Mesenchymal stem cell (in vitro differentiated cells and primary cell): ENCODE data around the gene HDAC7.

Experiments
- DNase-seq: peaks from one replicate; pipeline ENCODE4 v3.0.0-alpha.2; 2013
- H2AFZ ChIP-seq: one replicate; pipeline ENCODE4 v1.6.1; 2013; ENCODE audit warnings: low read depth, mild to moderate bottlenecking, control low read depth, inconsistent platforms, low read length, moderate library complexity
- H2AK5ac ChIP-seq: 2 replicates; pipeline ENCODE4 v1.6.1; 2013; ENCODE audit warnings: low read length, moderate library complexity, mild to moderate bottlenecking, inconsistent platforms; ENCODE audit not compliant: severe bottlenecking
- H2BK120ac ChIP-seq: one replicate; pipeline ENCODE4 v1.6.1; 2013; ENCODE audit warnings: low read depth, mild to moderate bottlenecking, inconsistent platforms, low read length, moderate library complexity
- H2BK12ac ChIP-seq, 2 experiments: one replicate each; pipeline ENCODE4 v1.6.1; 2013; ENCODE audit warnings: inconsistent platforms in 2 of 2, low read length in 2 of 2, mild to moderate bottlenecking in 2 of 2, moderate library complexity in 2 of 2, control low read depth in 1 of 2
- H2BK15ac ChIP-seq: one replicate; pipeline ENCODE4 v1.6.1; 2013; ENCODE audit warnings: mild to moderate bottlenecking, low read depth, inconsistent platforms; ENCODE audit not compliant: poor library complexity, severe bottlenecking
- H2BK5ac ChIP-seq: 2 replicates; pipeline ENCODE4 v1.6.1; 2013; ENCODE audit warnings: low read depth, mild to moderate bottlenecking, low read length, control low read depth, inconsistent platforms; ENCODE audit not compliant: poor library complexity, severe bottlenecking
- H3K14ac ChIP-seq, 2 experiments: one replicate each; pipeline ENCODE4 v1.6.1; 2013; ENCODE audit warnings: inconsistent platforms in 2 of 2, low read length in 2 of 2, control low read depth in 1 of 2, mild to moderate bottlenecking in 1 of 2, moderate library complexity in 1 of 2
- H3K18ac ChIP-seq, 2 experiments: one replicate each; pipeline ENCODE4 v1.6.1; 2013; ENCODE audit warnings: inconsistent platforms in 2 of 2, low read length in 2 of 2, control low read depth in 1 of 2, low read depth in 1 of 2, mild to moderate bottlenecking in 1 of 2
- H3K23ac ChIP-seq, 2 experiments: one replicate each; pipeline ENCODE4 v1.6.1; 2013; ENCODE audit warnings: inconsistent platforms in 2 of 2, low read length in 2 of 2, mild to moderate bottlenecking in 2 of 2, moderate library complexity in 2 of 2, control low read depth in 1 of 2
- H3K27ac ChIP-seq: 2 replicates; pipeline ENCODE4 v1.5.1; 2013; ENCODE audit warnings: mild to moderate bottlenecking, moderate library complexity, low read length, control low read depth, inconsistent platforms; ENCODE audit not compliant: poor library complexity, severe bottlenecking
- H3K27me3 ChIP-seq, 2 experiments: 2 replicates each; pipeline versions ENCODE4 v1.6.1 to v1.7.0; 2013; ENCODE audit warnings: low read length in 2 of 2, mild to moderate bottlenecking in 2 of 2, moderate library complexity in 2 of 2, control low read depth in 1 of 2, inconsistent platforms in 1 of 2; ENCODE audit not compliant: control insufficient read depth in 1 of 2, insufficient read depth in 1 of 2
- H3K36me3 ChIP-seq, 2 experiments: 2 replicates each; pipeline versions ENCODE4 v1.6.1 to v1.7.0; 2013; ENCODE audit warnings: low read length in 2 of 2, control low read depth in 1 of 2, inconsistent platforms in 1 of 2, low read depth in 1 of 2, mild to moderate bottlenecking in 1 of 2; ENCODE audit not compliant: insufficient read depth in 2 of 2, control insufficient read depth in 1 of 2
- H3K4ac ChIP-seq, 2 experiments: one replicate each; pipeline ENCODE4 v1.6.1; 2013; ENCODE audit warnings: inconsistent platforms in 2 of 2, low read length in 2 of 2, mild to moderate bottlenecking in 2 of 2, moderate library complexity in 2 of 2, control low read depth in 1 of 2, low read depth in 1 of 2
- H3K4me1 ChIP-seq: 2 replicates; pipeline ENCODE4 v1.6.1; 2013; ENCODE audit warnings: low read depth, low read length, control low read depth; ENCODE audit not compliant: control insufficient read depth, insufficient read depth
- H3K4me2 ChIP-seq: 2 replicates; pipeline ENCODE4 v1.6.1; 2013; ENCODE audit warnings: low read length, mild to moderate bottlenecking, inconsistent platforms; ENCODE audit not compliant: poor library complexity, severe bottlenecking
- H3K4me3 ChIP-seq, 2 experiments: 2 replicates each; pipeline versions ENCODE4 v1.5.1 to v1.7.0; 2013; ENCODE audit warnings: low read length in 2 of 2, mild to moderate bottlenecking in 2 of 2, control low read depth in 1 of 2, low read depth in 1 of 2; ENCODE audit not compliant: insufficient read depth in 1 of 2
- H3K79me1 ChIP-seq: replicated peaks from 2 replicates; pipeline ENCODE4 v1.6.1; 2013; ENCODE audit warnings: mild to moderate bottlenecking, control low read depth, low read length, inconsistent platforms; ENCODE audit not compliant: poor library complexity, severe bottlenecking
- H3K9ac ChIP-seq: 2 replicates; pipeline ENCODE4 v1.7.0; 2013; ENCODE audit warnings: mild to moderate bottlenecking, low read length, moderate library complexity
- H3K9me3 ChIP-seq: 2 replicates; pipeline ENCODE4 v1.7.0; 2013; ENCODE audit warnings: mild to moderate bottlenecking, low read length; ENCODE audit not compliant: control insufficient read depth
- H4K8ac ChIP-seq: one replicate; pipeline ENCODE4 v1.6.1; 2013; ENCODE audit warnings: inconsistent platforms, mild to moderate bottlenecking, low read length, moderate library complexity
- H4K91ac ChIP-seq: one replicate; pipeline ENCODE4 v1.6.1; 2013; ENCODE audit warnings: mild to moderate bottlenecking, low read length, inconsistent platforms
- WGBS: methylation state at CpG from one replicate; pipeline ENCODE4 v1.1.7; 2013; ENCODE audit warnings: mixed read lengths; 5-methylcytosine and 5-hydroxymethylcytosine counted together

HDAC7 gene

GRCh38 chr12:47742253-47742825, 77.4 kb downstream of the HDAC7 start:
- Histone ChIP-seq H3K14ac (no peak overlapping the region), H3K4me3 (no peak overlapping the region), H3K4me2 (no peak overlapping the region), H4K91ac (no peak overlapping the region), H2BK15ac (no peak overlapping the region), H3K79me1 (no peaks in the 10 kb centered on the region), H3K4me1 (peaks cover 13% of the 10 kb centered on the region), H3K9ac (no peak overlapping the region), H3K9me3 (no peaks in the 10 kb centered on the region), H3K36me3 (peaks cover 0 to 77% of the 10 kb centered on the region in 2 experiments), H2BK120ac (no peak overlapping the region), H2BK12ac (no peak overlapping the region), H2AFZ (no peak overlapping the region), H2AK5ac (no peak overlapping the region), H3K4ac (no peak overlapping the region), H3K27ac (no peak overlapping the region), H3K18ac (no peak overlapping the region), H4K8ac (no peak overlapping the region), H3K23ac (no peak overlapping the region), H2BK5ac (no peak overlapping the region), H3K27me3 (peaks cover 0 to 17% of the 10 kb centered on the region in 2 experiments)
- DNase-seq: peak; percentile 35
- WGBS: 70% methylated on average over 7 of the region's 7 CpGs

GRCh38 chr12:47741340-47741703, 78.4 kb downstream of the HDAC7 start:
- Histone ChIP-seq H4K91ac (no peak overlapping the region), H2BK120ac (peak overlapping the region; percentile 9), H3K23ac (no peak overlapping the region), H3K27me3 (peaks cover 0 to 17% of the 10 kb centered on the region in 2 experiments), H3K4me2 (no peak overlapping the region), H2AFZ (no peak overlapping the region), H3K14ac (no peak overlapping the region), H2BK5ac (no peak overlapping the region), H3K4ac (no peak overlapping the region), H3K9me3 (no peaks in the 10 kb centered on the region), H3K4me3 (no peak overlapping the region), H2BK12ac (no peak overlapping the region), H4K8ac (peak overlapping the region; percentile 12), H3K18ac (no peak overlapping the region), H3K9ac (no peak overlapping the region), H3K27ac (no peak overlapping the region), H3K36me3 (peaks cover 0 to 77% of the 10 kb centered on the region in 2 experiments), H3K79me1 (no peaks in the 10 kb centered on the region), H2BK15ac (no peak overlapping the region), H2AK5ac (no peak overlapping the region), H3K4me1 (peaks cover 18% of the 10 kb centered on the region)
- 39% methylated on average over 4 of the region's 4 CpGs for WGBS
- peak; percentile 18 for DNase-seq

GRCh38 chr12:47740606-47741339, 78.9 kb downstream of the HDAC7 start:
- Histone ChIP-seq H3K14ac (no peak overlapping the region), H2BK12ac (peak overlapping the region in 1 of 2 experiments; percentile 45), H3K18ac (no peak overlapping the region), H3K27me3 (peaks cover 0 to 17% of the 10 kb centered on the region in 2 experiments), H2AFZ (no peak overlapping the region), H3K4ac (no peak overlapping the region), H3K23ac (no peak overlapping the region), H3K4me1 (peaks cover 20% of the 10 kb centered on the region), H2AK5ac (peak overlapping the region; percentile 57), H3K27ac (no peak overlapping the region), H4K8ac (peak overlapping the region; percentile 12), H2BK120ac (no peak overlapping the region), H4K91ac (no peak overlapping the region), H3K36me3 (peaks cover 0 to 77% of the 10 kb centered on the region in 2 experiments), H3K9me3 (no peaks in the 10 kb centered on the region), H2BK15ac (no peak overlapping the region), H2BK5ac (no peak overlapping the region), H3K79me1 (no peaks in the 10 kb centered on the region), H3K9ac (no peak overlapping the region), H3K4me3 (no peak overlapping the region), H3K4me2 (no peak overlapping the region)
- 93% methylated on average over 14 of the region's 21 CpGs for WGBS
- DNase-seq: no peak

DNA sequence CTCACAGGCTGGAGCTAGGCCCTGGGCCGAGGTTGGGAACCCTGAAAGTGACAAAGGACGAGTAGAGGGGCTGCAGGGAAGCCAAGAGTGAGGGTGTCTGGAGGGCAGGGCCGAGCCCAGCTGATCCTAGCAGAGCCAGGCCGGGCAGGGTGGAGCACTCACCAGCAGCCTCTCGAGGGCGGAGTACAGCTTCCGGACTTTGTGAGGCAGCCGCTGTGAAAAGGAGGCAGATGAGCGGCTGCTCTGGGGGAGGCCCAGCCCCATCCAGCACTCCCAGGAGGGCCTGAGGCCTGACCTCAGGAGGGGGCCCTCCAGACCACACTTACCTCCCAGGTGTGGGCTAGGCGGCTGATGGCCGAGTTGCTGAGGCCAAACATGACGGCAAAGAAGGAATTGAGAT, 79.7 kb downstream of the HDAC7 start:
- Histone ChIP-seq H2BK15ac (no peak overlapping the region), H3K4me1 (peaks cover 25% of the 10 kb centered on the region), H4K91ac (peak overlapping the region; percentile 19), H3K27ac (no peak overlapping the region), H2BK5ac (no peak overlapping the region), H3K4ac (no peak overlapping the region), H3K9ac (peak overlapping the region; percentile 48), H3K27me3 (peaks cover 0 to 13% of the 10 kb centered on the region in 2 experiments), H2AFZ (no peak overlapping the region), H3K9me3 (no peaks in the 10 kb centered on the region), H3K36me3 (peaks cover 0 to 77% of the 10 kb centered on the region in 2 experiments), H4K8ac (no peak overlapping the region), H3K4me3 (no peak overlapping the region), H3K18ac (peak overlapping the region in 1 of 2 experiments; percentile 37), H3K4me2 (no peak overlapping the region), H3K79me1 (no peaks in the 10 kb centered on the region), H3K14ac (no peak overlapping the region), H2AK5ac (no peak overlapping the region), H3K23ac (no peak overlapping the region), H2BK120ac (no peak overlapping the region), H2BK12ac (peak overlapping the region in 1 of 2 experiments; percentile 6)
- DNase-seq: no peak
- WGBS: 68% methylated on average over 12 of the region's 12 CpGs
